Fibroblast of skin of right biceps (primary cell): ENCODE measurements around the gene TIAL1.
A peak's percentile ranks its signal among the peaks of the same experiment; 100 is the strongest.
"Not testable (repeated sequence)": the region's sequence is repeated elsewhere in the genome, so short reads cannot be mapped to it uniquely, and the experiment has no call there.

ENCODE experiments used
- DNase-seq: peaks from one replicate; pipeline ENCODE4 v3.0.0-alpha.2; 2013

The TIAL1 gene

DNA sequence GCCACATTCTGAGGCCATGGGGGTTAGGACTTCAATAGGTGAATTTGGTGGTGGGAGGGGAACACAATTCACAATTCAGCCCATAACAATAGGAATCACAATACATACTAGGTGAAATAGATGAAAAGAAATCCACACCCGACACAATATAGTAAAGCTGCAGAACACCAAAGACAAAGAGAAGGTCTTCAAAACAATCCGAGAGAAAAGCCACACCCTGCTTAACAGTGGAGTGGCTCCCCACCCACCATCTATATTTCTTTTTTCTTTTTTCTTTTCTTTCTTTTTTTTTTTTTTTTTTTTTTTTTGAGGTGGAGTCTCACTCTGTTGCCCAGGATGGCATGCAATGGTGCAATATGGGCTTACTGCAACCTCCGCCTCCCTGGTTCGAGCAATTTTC is 14.7 kb upstream of the TIAL1 start:
- DNase-seq: no peak

GRCh38 chr10:119609516-119609915 is 12.8 kb upstream of the TIAL1 start:
- DNase-seq: no peak

- DNase-seq: peak; percentile 31
Measured at GRCh38 chr10:119608316-119609155, 11.8 kb upstream of the TIAL1 start.

GRCh38 chr10:119604468-119604867 is 7.7 kb upstream of the TIAL1 start:
- no peak for DNase-seq

GRCh38 chr10:119602241-119603095 is 5.7 kb upstream of the TIAL1 start:
- no peak for DNase-seq

- no peak for DNase-seq
Measured at GRCh38 chr10:119598397-119598796, 1.6 kb upstream of the TIAL1 start.

- DNase-seq: no peak
Measured at GRCh38 chr10:119597405-119598186, 832 bp upstream of the TIAL1 start.

GRCh38 chr10:119595676-119596515 is 868 bp downstream of the TIAL1 start:
- DNase-seq: peak; percentile 53

DNA sequence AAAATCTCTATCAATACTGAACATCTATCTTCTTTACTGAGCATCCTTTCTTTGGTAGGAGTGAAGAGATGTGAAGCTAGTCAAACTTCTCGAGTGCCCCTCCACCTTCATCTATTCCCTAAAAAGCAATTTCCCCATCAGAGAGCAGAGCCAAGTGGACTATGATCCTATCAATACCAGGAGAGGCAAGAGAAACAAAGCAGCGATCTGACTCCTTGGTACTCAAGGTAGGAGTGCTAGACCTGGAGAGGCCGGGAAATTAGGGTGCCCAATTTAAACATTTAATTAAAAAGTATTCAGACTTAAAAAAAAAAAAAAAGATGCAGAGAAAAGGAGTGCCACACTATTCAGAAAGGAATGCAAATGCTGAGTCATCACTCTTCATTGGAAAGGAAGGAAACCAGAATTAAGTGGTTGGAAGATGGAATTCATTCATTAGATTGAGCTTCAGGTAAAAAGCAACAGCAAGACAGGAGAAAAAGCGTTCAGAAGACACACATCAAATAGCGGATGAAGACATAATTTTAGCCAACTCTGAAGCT is 1.6 kb downstream of the TIAL1 start:
- peak; percentile 75 for DNase-seq

DNA sequence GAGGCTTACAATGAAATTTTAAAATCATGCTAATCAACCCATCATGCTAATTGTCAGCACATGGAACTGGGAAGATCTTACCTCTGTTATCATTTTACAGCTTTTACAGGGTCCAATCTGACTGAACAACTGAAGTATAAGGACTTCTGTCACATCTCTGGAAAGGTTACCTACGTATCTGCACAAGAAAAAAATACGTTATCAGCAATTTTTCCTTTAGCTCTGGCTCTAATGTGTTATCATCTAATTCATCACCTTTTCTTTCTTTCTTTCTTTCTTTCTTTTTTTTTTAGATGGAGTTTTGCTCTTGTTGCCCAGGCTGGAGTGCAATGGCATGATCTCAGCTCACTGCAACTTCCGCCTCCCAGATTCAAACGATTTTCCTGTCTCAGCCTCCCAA is 8.7 kb downstream of the TIAL1 start:
- no peak for DNase-seq

- no peak for DNase-seq
Measured at GRCh38 chr10:119578355-119578754, 18.4 kb downstream of the TIAL1 start.

GRCh38 chr10:119575991-119576390 is 20.8 kb downstream of the TIAL1 start:
- no peak for DNase-seq

- peak; percentile 32 for DNase-seq
Measured at GRCh38 chr10:119575506-119575905, 21.3 kb downstream of the TIAL1 start.

DNA sequence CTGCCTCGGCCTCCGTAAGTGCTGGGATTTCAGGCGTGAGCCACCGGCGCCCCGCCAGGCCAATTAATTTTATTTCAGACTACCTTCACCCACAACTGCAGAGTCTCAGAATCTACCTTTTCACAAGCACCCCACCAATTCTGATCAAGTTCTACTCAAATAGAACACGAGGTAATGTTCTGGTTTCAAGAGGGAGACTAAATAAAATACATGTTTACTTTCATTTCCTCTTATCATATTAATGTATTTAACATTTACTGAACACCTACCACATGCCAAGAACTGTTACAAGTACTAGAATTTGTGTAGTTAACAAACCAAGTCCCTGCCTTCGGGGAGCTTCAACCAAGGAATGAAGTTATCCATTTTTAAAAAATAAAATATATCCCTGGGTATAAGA is 28.8 kb downstream of the TIAL1 start:
- DNase-seq: no peak

DNA sequence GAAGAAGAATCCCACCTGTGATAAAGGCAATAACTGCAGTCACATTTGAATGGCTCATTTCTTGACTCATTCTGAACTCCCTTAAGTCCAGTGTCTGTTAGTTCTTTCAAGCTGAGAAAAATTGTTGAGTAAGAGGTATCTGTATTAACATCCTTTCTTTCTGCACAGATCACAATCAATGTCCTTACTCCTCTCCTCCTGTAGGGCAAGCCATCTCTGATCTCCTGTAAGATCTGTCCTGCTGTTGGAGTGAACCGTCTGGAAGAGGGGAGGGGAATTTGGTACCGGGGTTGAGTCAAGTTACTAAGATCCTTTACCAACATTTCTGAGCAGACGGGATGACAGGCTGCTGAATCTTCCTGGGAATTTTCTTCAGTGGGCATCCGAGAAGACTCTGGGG is 34.7 kb downstream of the TIAL1 start:
- no peak for DNase-seq

DNA sequence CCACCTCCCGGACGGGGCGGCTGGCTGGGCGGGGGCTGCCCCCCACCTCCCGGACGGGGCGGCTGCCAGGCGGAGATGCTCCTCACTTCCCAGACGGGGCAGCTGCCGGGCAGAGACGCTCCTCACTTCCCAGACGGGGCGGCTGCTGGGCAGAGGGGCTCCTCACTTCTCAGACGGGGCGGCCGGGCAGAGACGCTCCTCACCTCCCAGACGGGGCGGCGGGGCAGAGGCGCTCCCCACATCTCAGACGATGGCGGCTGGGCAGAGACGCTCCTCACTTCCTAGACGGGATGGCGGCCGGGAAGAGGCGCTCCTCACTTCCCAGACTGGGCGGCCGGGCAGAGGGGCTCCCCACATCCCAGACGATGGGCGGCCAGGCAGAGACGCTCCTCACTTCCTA is 37.3 kb downstream of the TIAL1 start:
- DNase-seq: not testable (repeated sequence)

- not testable (repeated sequence) for DNase-seq
Measured at GRCh38 chr10:119556081-119556480, 40.7 kb downstream of the TIAL1 start.

- no peak for DNase-seq
Measured at GRCh38 chr10:119555178-119555784, 41.5 kb downstream of the TIAL1 start.

DNA sequence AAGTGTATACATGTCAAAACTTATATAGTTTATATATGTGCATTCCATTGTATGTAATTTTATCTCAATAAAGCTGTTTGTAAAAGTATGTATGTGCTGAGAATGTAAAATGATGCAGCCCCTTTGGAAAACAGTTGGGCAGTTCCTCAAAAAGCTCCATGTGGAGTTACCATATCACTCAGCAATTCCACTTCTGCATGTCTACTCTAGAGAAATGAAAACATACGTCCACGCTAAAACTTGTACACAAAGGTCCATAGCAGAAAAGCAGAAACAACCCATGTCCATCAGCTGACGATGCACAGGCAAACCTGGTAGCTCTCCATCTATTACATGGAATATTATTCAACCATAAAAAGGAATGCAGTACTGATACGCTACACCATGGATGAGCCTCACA is 45.9 kb downstream of the TIAL1 start:
- no peak for DNase-seq

GRCh38 chr10:119549247-119549999 is 47.3 kb downstream of the TIAL1 start:
- no peak for DNase-seq

- DNase-seq: peak; percentile 56
Measured at GRCh38 chr10:119546009-119546408, 50.8 kb downstream of the TIAL1 start.
